Measurements from ENCODE around the gene DUSP10.

DUSP10 gene

DNA sequence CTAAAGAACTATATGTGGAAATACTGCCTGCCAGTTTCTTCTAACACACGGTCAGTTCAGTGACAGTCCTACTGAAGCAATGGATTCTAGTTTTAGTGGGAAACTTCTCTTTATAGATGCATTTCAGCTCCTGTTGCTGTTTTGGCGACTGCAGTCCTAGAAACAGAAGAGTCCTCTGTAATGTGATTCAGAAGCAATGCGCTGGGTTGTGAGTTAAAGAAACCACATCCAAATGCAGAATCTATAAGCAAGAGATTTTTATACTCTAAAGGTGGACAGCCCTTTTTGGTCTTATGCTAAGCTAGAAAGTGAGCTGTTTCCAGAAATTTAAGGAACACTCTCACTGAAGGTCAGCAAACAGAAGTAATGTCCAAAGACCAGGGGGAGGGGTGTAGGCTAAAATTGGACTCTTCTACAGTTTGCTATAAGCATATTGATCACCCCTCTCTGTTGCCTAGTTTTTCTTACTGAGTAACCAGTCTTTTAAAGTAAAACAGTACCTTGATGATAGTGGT lies 30.8 kb downstream of the DUSP10 start:
- Histone ChIP-seq H3K4me3 (ENCODE audit: low read length) (no peak overlapping the region), H3K9me3 (ENCODE audit: insufficient read depth, low read depth, low read length) (peaks cover 6% of the 10 kb centered on the region; the same call in 1 of the 2 replicates), H3K27ac (ENCODE audit: low read depth, low read length) (no peak overlapping the region), H3K9ac (ENCODE audit: low read depth, low read length) (no peak overlapping the region), H3K27me3 (ENCODE audit: insufficient read depth, low read length) (peaks cover 3% of the 10 kb centered on the region; the same call in 1 of the 2 replicates), H3K4me1 (ENCODE audit: insufficient read depth, low read length) (peaks cover 32% of the 10 kb centered on the region), H3K36me3 (ENCODE audit: insufficient read depth, low read length) (no peaks in the 10 kb centered on the region)
- 90% methylated on average over 3 of the region's 3 CpGs for WGBS

DNA sequence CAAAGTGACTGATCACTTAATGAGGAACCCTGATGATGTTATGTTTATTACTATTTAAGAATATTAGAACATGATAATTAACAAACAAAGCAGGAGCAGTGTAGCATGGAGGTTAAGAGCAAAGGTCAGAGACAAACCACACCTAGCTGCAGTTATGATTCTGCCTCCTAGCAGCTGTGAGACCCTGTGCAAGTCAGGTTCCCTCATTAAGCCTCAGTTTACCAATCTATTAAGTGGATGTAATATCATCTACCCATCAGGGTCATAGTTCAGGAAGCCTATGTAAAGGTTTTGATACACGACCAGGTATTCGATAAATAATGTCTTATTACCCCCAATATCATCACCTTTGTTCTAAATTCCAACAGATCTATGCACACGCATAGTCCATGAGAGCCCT lies 32.0 kb downstream of the DUSP10 start:
- Histone ChIP-seq H3K4me1 (ENCODE audit: insufficient read depth, low read length) (peaks cover 27% of the 10 kb centered on the region), H3K4me3 (ENCODE audit: low read length) (no peak overlapping the region), H3K36me3 (ENCODE audit: insufficient read depth, low read length) (no peaks in the 10 kb centered on the region), H3K27me3 (ENCODE audit: insufficient read depth, low read length) (no peaks in the 10 kb centered on the region), H3K27ac (ENCODE audit: low read depth, low read length) (no peak overlapping the region), H3K9ac (ENCODE audit: low read depth, low read length) (no peak overlapping the region), H3K9me3 (ENCODE audit: insufficient read depth, low read depth, low read length) (peaks cover 6% of the 10 kb centered on the region; the same call in 1 of the 2 replicates)
- 98% methylated on average over 3 of the region's 3 CpGs for WGBS

DNA sequence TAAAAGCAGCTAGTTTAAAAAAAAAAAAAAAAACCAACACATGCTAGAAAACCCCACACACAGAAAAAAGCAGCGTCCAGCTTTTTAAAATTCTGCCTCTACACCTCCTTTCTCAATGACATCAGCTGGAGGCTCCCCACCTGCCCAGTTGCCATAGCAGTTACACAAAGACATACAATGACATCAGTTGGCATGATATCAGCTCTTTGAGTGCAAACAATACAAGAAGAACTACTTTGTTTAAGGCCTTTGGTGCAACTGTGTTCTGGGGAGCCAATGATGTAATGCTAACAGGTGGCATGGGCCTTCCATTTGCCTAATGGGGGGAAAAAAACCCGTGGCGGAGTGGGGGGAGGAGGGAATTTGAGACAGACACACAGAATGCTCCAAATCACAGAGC lies 32.9 kb downstream of the DUSP10 start:
- peaks cover 23% of the 10 kb centered on the region for H3K4me1 ChIP-seq (ENCODE audit: insufficient read depth, low read length)
- no peaks in the 10 kb centered on the region for H3K27me3 ChIP-seq (ENCODE audit: insufficient read depth, low read length)
- 0 out of 2 replicates have a peak, but pooled peaks cover 2% of the 10 kb centered on the region for H3K9me3 ChIP-seq (ENCODE audit: insufficient read depth, low read depth, low read length)
- 75% methylated on average over 3 of the region's 3 CpGs for WGBS
- no peak overlapping the region for H3K27ac ChIP-seq (ENCODE audit: low read depth, low read length)
- H3K36me3 ChIP-seq (ENCODE audit: insufficient read depth, low read length), result peaks cover 1% of the 10 kb centered on the region; the same call in 1 of the 2 replicates
- no peak overlapping the region for H3K9ac ChIP-seq (ENCODE audit: low read depth, low read length)
- H3K4me3 ChIP-seq (ENCODE audit: low read length), result no peak overlapping the region

DNA sequence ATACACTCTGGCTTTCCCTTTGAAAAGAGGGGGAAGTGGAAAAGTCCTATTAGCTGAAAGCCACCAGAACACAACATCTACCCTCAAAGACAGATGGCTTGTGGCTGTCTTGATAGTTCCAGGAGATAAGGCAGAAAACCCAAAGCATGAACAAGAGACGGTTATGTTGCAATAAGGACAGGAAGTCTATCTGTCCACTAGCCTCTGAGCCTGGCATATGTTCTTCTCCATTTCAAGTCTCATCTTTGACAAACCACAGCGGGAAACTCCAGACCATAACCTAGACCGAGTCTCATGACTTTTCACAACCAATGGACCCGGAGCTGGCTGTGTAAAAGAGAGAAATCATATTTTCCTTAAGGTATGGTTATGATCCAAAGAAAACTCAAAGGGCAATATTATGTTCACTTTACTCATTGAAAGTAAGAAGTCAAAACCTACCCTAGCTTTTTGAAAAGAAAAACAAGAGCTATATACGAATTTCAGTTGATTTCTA lies 33.8 kb downstream of the DUSP10 start:
- Histone ChIP-seq H3K4me1 (ENCODE audit: insufficient read depth, low read length) (peaks cover 18% of the 10 kb centered on the region), H3K27me3 (ENCODE audit: insufficient read depth, low read length) (no peaks in the 10 kb centered on the region), H3K9ac (ENCODE audit: low read depth, low read length) (no peak overlapping the region), H3K4me3 (ENCODE audit: low read length) (no peak overlapping the region), H3K27ac (ENCODE audit: low read depth, low read length) (no peak overlapping the region), H3K9me3 (ENCODE audit: insufficient read depth, low read depth, low read length) (no peaks in the 10 kb centered on the region), H3K36me3 (ENCODE audit: insufficient read depth, low read length) (peaks cover 3% of the 10 kb centered on the region; the same call in 1 of the 2 replicates)
- 94% methylated on average over 4 of the region's 5 CpGs for WGBS

DNA sequence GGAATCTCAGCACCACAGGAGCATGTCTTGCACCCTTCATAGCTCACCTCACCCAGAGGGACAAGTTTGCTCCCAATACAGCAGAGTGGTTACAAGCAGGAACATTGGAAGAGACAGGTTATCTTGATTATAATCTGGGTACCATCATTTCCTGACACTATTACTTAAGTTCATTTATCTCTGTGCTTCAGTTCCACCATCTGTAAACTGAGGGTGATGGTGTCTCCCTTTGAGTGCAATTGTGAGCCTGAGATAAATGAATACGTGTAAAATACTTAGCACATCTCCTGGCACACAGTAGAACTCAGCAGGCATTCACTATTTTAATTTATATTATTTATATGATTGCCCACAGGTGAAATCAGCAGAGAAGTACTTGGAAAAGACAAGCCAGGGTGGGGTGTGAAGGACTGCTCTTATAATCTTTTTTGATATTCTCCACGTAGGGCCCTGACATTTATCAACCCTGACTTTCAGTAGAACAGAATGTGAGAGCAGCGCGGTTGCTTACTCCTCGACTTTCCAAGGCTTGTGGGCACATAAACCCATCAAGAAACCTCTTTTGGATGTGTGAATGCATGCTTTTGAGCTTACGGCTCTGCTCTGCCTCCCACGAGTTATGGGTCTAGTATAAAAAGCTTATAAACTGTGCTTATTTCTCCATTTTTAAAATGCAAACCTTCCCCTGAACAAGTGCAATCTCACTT lies 34.9 kb downstream of the DUSP10 start:
- 95% methylated on average over 5 of the region's 7 CpGs for WGBS
- Histone ChIP-seq H3K4me3 (ENCODE audit: low read length) (no peak overlapping the region), H3K9me3 (ENCODE audit: insufficient read depth, low read depth, low read length) (no peaks in the 10 kb centered on the region)

DNA sequence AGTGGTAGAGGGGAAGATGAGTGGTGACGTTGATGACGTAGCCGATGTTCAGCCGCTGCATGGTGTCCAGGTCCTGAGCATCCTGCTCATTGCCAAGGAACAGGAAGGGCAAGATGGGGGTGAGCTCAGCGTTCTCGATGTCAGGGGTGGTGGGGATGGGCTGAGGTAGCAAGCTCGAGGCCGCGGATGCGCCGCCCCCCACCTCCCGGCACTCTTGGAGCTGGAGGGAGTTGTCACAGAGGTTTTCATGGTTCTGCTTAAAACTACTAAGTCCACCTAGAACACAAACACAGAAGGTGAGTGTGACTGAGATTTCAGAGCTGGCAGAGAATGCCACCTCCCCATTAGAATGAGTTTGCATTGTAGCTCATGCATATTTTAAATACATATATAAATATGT lies 35.7 kb downstream of the DUSP10 start:
- H3K9ac ChIP-seq (ENCODE audit: low read depth, low read length), result no peak overlapping the region
- H3K27me3 ChIP-seq (ENCODE audit: insufficient read depth, low read length), result no peaks in the 10 kb centered on the region
- peaks cover 11% of the 10 kb centered on the region; the same call in 1 of the 2 replicates for H3K36me3 ChIP-seq (ENCODE audit: insufficient read depth, low read length)
- 96% methylated on average over 11 of the region's 12 CpGs for WGBS
- peaks cover 13% of the 10 kb centered on the region for H3K4me1 ChIP-seq (ENCODE audit: insufficient read depth, low read length)
- no peak overlapping the region for H3K4me3 ChIP-seq (ENCODE audit: low read length)
- no peaks in the 10 kb centered on the region for H3K9me3 ChIP-seq (ENCODE audit: insufficient read depth, low read depth, low read length)
- H3K27ac ChIP-seq (ENCODE audit: low read depth, low read length), result no peak overlapping the region

More for the DNA sequence above, 34.9 kb downstream of the DUSP10 start:
- H3K36me3 ChIP-seq (ENCODE audit: insufficient read depth, low read length), result peaks cover 11% of the 10 kb centered on the region; the same call in 1 of the 2 replicates
- no peaks in the 10 kb centered on the region for H3K27me3 ChIP-seq (ENCODE audit: insufficient read depth, low read length)
- no peak overlapping the region for H3K9ac ChIP-seq (ENCODE audit: low read depth, low read length)
- no peak overlapping the region for H3K27ac ChIP-seq (ENCODE audit: low read depth, low read length)
- peaks cover 13% of the 10 kb centered on the region for H3K4me1 ChIP-seq (ENCODE audit: insufficient read depth, low read length)

DNA sequence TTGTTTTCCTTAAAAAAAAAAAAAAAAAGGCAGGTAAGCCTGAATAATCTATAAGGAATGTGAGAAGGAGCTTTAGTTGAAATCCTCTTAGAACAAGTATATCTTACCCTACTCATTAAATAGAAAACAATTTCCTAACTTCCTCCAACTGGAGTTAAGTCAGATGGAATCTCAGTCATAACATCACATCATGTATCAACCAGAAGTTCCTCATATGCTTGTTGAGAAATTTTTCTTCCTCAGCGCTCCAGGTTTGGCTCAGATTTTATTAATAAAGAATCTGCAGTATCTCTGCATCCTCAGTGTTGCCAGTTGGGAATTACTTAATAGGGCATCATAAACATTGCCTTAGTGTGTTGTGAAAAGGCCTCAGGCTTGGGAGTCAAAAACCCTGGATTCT lies 37.6 kb downstream of the DUSP10 start:
- Histone ChIP-seq H3K36me3 (ENCODE audit: insufficient read depth, low read length) (peaks cover 11% of the 10 kb centered on the region; the same call in 1 of the 2 replicates), H3K27ac (ENCODE audit: low read depth, low read length) (no peak overlapping the region), H3K27me3 (ENCODE audit: insufficient read depth, low read length) (no peaks in the 10 kb centered on the region), H3K9me3 (ENCODE audit: insufficient read depth, low read depth, low read length) (no peaks in the 10 kb centered on the region), H3K9ac (ENCODE audit: low read depth, low read length) (no peak overlapping the region), H3K4me1 (ENCODE audit: insufficient read depth, low read length) (peaks cover 7% of the 10 kb centered on the region), H3K4me3 (ENCODE audit: low read length) (no peak overlapping the region)
- 92% methylated on average over 1 of the region's 1 CpG for WGBS

DNA sequence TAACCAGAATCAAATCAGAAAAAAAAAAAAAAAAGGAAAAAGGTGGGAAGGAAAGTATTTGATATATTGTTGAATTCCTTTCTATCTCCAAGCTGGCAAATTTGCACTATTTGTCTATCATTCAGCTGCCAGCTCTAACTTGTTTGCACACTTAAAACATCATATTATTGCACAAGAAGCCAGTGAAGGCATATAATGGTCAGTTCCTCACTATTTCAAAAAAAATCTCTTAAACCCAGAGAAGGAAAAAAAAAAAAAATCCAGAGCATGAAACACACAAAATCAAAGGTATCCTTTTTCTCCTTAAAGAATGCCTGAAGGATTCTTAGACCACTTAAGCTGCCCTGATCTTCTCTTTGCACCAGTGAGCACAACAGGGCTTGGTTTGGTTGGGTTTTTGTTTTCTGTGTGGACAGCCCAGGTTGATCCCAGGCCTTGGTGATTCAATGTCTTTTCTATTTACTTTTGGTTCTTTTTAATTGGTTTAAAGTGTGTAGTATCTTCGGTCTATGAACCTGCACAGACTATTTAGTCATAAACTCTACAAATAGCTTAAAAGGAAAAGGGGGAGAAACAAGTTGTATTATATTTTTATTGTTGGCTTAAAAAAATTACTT lies 40.2 kb downstream of the DUSP10 start:
- peaks cover 11% of the 10 kb centered on the region; the same call in 1 of the 2 replicates for H3K36me3 ChIP-seq (ENCODE audit: insufficient read depth, low read length)
- no peaks in the 10 kb centered on the region for H3K27me3 ChIP-seq (ENCODE audit: insufficient read depth, low read length)

DNA sequence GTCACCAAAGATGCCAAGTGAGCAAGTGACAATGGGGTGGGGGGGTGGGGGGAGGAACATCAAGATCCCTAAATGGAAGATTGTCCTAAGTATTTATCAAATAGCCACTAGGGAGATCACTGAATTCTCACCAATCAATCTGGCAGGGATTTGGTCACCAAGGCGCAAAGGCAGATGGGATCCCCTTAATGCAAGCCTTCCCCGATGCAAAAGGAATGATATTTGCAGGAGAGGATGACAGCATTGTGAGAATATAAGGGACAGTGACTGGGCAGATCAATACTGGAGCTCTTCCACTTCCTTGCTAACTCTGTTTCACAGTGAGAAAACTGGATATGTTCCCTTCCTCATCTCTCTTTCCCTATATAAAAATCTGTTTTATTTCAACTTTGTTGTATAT lies 40.9 kb downstream of the DUSP10 start:
- no peaks in the 10 kb centered on the region for H3K4me1 ChIP-seq (ENCODE audit: insufficient read depth, low read length)
- no peak overlapping the region for H3K4me3 ChIP-seq (ENCODE audit: low read length)
- H3K27me3 ChIP-seq (ENCODE audit: insufficient read depth, low read length), result no peaks in the 10 kb centered on the region
- no peak overlapping the region for H3K27ac ChIP-seq (ENCODE audit: low read depth, low read length)
- H3K9me3 ChIP-seq (ENCODE audit: insufficient read depth, low read depth, low read length), result no peaks in the 10 kb centered on the region
- H3K9ac ChIP-seq (ENCODE audit: low read depth, low read length), result no peak overlapping the region
- peaks cover 11% of the 10 kb centered on the region; the same call in 1 of the 2 replicates for H3K36me3 ChIP-seq (ENCODE audit: insufficient read depth, low read length)
- 87% methylated on average over 2 of the region's 2 CpGs for WGBS

More for the DNA sequence above, 40.2 kb downstream of the DUSP10 start:
- no peaks in the 10 kb centered on the region for H3K4me1 ChIP-seq (ENCODE audit: insufficient read depth, low read length)
- WGBS, result 86% methylated on average over 1 of the region's 1 CpG
- no peak overlapping the region for H3K4me3 ChIP-seq (ENCODE audit: low read length)
- no peaks in the 10 kb centered on the region for H3K9me3 ChIP-seq (ENCODE audit: insufficient read depth, low read depth, low read length)
- no peak overlapping the region for H3K9ac ChIP-seq (ENCODE audit: low read depth, low read length)
- no peak overlapping the region for H3K27ac ChIP-seq (ENCODE audit: low read depth, low read length)

DNA sequence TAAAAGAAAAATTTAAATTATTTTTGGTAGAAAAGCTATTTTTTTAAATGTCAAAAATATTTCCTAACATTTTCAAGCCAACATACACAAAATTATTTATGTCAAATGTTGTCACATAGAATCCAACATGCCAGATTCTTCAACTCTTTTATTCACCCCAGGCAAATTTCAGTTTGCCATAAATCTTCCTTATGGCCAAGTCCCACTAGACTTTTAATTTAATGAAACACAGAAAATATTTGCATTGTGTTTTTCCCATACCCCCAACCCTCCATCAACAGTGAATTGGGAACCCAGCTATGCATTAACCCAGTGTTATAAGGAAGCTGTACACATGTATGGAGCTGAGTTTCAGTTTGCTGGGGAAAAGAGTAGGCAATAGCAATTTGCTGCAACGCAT lies 41.4 kb downstream of the DUSP10 start:
- Histone ChIP-seq H3K27ac (ENCODE audit: low read depth, low read length) (no peak overlapping the region), H3K9ac (ENCODE audit: low read depth, low read length) (no peak overlapping the region), H3K9me3 (ENCODE audit: insufficient read depth, low read depth, low read length) (no peaks in the 10 kb centered on the region), H3K4me1 (ENCODE audit: insufficient read depth, low read length) (no peaks in the 10 kb centered on the region), H3K27me3 (ENCODE audit: insufficient read depth, low read length) (no peaks in the 10 kb centered on the region), H3K36me3 (ENCODE audit: insufficient read depth, low read length) (peaks cover 11% of the 10 kb centered on the region; the same call in 1 of the 2 replicates), H3K4me3 (ENCODE audit: low read length) (no peak overlapping the region)
- WGBS, result 94% methylated on average over 1 of the region's 1 CpG

DNA sequence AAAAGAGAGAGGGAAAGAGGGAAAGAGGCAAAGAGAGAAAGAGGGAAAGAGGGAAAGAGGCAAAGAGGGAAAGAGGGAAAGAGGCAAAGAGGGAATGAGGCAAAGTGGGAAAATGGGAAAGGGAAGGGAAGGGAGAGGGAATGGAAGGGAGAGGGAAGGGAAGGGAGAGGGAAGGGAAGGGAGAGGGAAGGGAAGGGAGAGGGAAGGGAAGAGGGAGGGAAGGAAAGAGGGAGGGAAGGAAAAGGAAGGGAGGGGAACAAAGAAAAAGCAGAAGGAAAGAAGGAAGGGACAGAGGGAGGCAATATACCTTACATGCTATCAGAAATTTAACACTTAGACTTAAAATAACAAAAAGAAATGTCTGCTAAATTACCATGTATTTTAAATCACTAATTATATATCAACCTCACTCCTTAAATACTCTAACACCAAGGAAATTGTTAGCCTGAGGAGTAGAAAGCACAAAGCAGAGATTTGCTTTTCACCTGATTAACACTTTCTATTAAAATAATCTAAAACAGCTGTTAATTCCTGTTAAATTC lies 41.8 kb downstream of the DUSP10 start:
- no peaks in the 10 kb centered on the region for H3K4me1 ChIP-seq (ENCODE audit: insufficient read depth, low read length)
- no peak overlapping the region for H3K27ac ChIP-seq (ENCODE audit: low read depth, low read length)
- no peaks in the 10 kb centered on the region for H3K9me3 ChIP-seq (ENCODE audit: insufficient read depth, low read depth, low read length)
- no peaks in the 10 kb centered on the region for H3K27me3 ChIP-seq (ENCODE audit: insufficient read depth, low read length)
- no peak overlapping the region for H3K9ac ChIP-seq (ENCODE audit: low read depth, low read length)
- no peak overlapping the region for H3K4me3 ChIP-seq (ENCODE audit: low read length)
- H3K36me3 ChIP-seq (ENCODE audit: insufficient read depth, low read length), result peaks cover 11% of the 10 kb centered on the region; the same call in 1 of the 2 replicates

Data from HUES64 (cell line).